Activated CD4-positive, alpha-beta T cell treated with anti-CD3 and anti-CD28 coated beads, Interleukin-2, amount 50 U/mL, for 4 hours (primary cell): Measurements from ENCODE around the gene C2CD2.

Source experiments
- DNase-seq, 2 experiments: peaks; one replicate each; pipeline ENCODE4 v3.0.0-alpha.2; 2020

Gene C2CD2

GRCh38 chr21:41903559-41904351 is 50.1 kb downstream of the C2CD2 start:
- DNase-seq, result no peak

GRCh38 chr21:41902946-41903345 is 50.9 kb downstream of the C2CD2 start:
- DNase-seq, result no peak

- DNase-seq, result no peak
Observed at GRCh38 chr21:41901782-41902181, 52.0 kb downstream of the C2CD2 start.

- DNase-seq, result no peak
Observed at GRCh38 chr21:41901099-41901498, 52.7 kb downstream of the C2CD2 start.

GRCh38 chr21:41900401-41900800 is 53.4 kb downstream of the C2CD2 start:
- DNase-seq, result no peak

- DNase-seq, result peak in 1 of 2 experiments; percentile 30
Observed at GRCh38 chr21:41899426-41900202, 54.2 kb downstream of the C2CD2 start.

GRCh38 chr21:41898998-41899397 is 54.8 kb downstream of the C2CD2 start:
- no peak for DNase-seq

GRCh38 chr21:41897700-41898099 is 56.1 kb downstream of the C2CD2 start:
- DNase-seq, result no peak

- DNase-seq, result no peak
Observed at GRCh38 chr21:41897047-41897669, 56.7 kb downstream of the C2CD2 start.

GRCh38 chr21:41895643-41896493 is 58.0 kb downstream of the C2CD2 start:
- DNase-seq, result peak; percentile 52

- DNase-seq, result no peak
Observed at GRCh38 chr21:41894922-41895557, 58.8 kb downstream of the C2CD2 start.

GRCh38 chr21:41894511-41894910 is 59.3 kb downstream of the C2CD2 start:
- no peak for DNase-seq

GRCh38 chr21:41892726-41893125 is 61.1 kb downstream of the C2CD2 start:
- DNase-seq, result no peak

GRCh38 chr21:41891132-41891531 is 62.7 kb downstream of the C2CD2 start:
- DNase-seq, result no peak

- DNase-seq, result no peak
Observed at GRCh38 chr21:41890355-41890754, 63.5 kb downstream of the C2CD2 start.

GRCh38 chr21:41888749-41889376 is 65.0 kb downstream of the C2CD2 start:
- DNase-seq, result no peak

GRCh38 chr21:41887667-41888066 is 66.2 kb downstream of the C2CD2 start:
- no peak for DNase-seq

GRCh38 chr21:41886328-41886727 is 67.5 kb downstream of the C2CD2 start:
- DNase-seq, result no peak

GRCh38 chr21:41885341-41886024 is 68.3 kb downstream of the C2CD2 start:
- no peak for DNase-seq

- no peak for DNase-seq
Observed at GRCh38 chr21:41884501-41885030, 69.3 kb downstream of the C2CD2 start.

- no peak for DNase-seq
Observed at GRCh38 chr21:41883582-41883981, 70.2 kb downstream of the C2CD2 start.
